T-helper 1 cell treated with Interleukin-12 subunit alpha and Interleukin-12 subunit beta and Interleukin-4 antibody, amounts not matched to agents 30 ng/mL and 1 ng/mL, for 36 hours (primary cell): Measurements from ENCODE around the gene TBC1D16. TPM values are rescaled to one million over a fixed set of nuclear protein-coding genes. Genes with fewer than 3 reads are reported as not detected.

Experiments used
- intact Hi-C: fragments of 100-400 bp; cut with micrococcal nuclease; formaldehyde crosslinking; loops from one replicate; pipeline ENCODE4 v1.15.1; 2024
- total RNA-seq: library from RNA; stranded (reverse); gene quantifications from 2 replicates; pipeline ENCODE4 v1.2.3, GENCODE V29; 2022

The TBC1D16 gene
- total RNA-seq, 1 donor from 2014 or later = 0.88 TPM

DNA sequence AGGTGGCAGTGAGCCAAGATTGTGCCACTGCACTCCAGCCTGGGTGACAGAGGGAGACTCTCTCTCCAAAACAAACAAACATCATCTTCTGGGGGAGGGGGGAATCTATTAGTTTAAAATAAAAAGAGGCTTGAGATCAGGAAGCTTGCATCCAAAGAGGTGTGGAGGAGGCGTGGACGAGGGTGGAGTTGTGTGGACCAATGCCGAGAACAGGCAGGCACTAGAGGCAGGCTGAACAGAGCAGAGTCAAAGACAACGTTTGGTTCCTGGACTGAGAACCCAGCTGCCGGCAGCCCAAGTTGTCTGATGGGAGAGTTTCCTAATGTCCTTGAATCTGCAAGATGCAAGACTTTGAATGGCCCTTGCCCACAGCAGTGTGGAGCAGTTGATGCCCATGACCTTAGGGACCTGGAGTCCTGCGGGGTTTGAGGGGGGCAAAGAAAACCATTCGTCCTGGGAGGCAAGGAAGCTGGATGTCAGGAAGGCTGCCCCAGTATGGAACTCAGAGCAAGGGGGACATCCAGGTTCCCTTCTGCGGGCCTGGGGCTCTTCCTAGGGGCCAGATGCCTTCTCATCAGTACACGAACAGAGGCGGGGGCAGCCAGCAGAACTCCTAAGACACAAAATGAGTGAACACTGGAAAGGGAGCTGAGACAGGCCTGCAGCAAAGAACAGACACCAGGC lies 9.2 kb downstream of the TBC1D16 start:
- intact Hi-C loops = no loop called here

DNA sequence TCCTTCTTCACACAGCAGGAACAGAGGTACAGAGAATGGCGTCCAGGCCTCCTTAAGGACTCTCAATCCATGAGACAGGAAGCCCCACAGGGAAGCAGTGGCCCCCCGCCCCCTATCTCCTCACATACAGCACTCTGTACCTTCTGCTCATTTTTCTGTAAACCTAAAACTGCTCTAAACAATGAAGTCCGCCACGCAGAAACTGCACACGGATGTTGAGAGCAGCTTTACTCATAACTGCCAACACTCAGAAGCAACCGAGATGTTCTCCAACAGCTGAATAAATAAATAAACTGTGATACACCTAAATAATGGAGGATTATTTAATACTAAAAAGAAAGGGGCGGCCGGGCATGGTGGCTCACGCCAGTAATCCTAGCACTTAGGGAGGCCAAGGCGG lies 9.9 kb downstream of the TBC1D16 start:
- intact Hi-C loops = no loop called here

GRCh38 chr17:80025140-80025539 lies 10.5 kb downstream of the TBC1D16 start:
- intact Hi-C loops = no loop called here

GRCh38 chr17:80024206-80024972 lies 11.3 kb downstream of the TBC1D16 start:
- intact Hi-C loops = no loop called here

DNA sequence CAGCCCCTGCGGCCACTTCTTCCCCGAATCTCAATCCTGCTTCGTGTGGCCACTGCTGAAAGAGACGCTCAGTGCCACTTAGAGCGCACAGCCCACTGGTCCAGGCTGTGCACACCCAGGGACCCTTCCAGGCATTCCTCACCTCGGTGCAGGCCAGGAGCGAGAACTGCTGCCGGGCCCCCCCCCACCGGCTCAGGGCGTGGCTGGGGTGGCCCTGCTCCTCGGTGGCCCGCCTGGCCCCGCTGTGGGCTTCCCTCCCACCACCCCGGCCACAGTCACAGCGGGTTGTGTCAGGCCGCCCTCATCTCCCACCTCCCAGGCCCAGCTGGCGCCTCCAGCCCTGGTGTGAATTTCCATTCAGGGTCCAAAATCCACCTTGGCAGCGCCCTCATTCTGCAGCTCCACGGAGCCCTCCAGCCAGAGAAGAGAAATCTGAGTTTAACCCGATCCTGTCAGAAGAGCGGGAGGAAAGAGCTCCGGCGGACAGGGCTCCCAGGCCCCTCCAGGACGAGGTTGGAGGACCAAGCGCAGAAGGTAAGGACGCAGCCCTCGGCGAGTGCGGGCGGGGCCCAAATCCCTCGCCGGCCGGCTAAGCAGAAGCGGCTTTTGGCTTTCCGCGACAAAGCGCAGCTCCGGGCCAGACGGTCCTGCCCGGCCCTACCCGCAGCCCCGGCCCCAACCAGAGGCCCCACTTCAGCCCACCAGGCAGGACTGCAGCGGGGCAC lies 12.0 kb downstream of the TBC1D16 start:
- intact Hi-C loops = no loop called here

DNA sequence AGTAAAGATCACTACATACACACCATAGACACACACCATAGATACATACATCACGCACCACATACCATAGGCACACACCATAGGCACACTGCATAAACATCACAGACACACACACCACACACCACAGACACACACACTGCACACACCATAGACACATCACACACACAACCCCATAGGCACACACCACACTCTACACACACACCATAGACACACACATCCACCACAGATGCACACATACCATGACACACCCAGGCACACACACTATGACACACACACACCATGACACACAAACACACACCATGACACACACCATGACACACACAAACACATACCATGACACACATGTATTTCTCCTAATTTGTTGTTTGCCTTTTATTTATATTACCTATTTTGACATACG lies 14.1 kb downstream of the TBC1D16 start:
- intact Hi-C loops = no loop called here

DNA sequence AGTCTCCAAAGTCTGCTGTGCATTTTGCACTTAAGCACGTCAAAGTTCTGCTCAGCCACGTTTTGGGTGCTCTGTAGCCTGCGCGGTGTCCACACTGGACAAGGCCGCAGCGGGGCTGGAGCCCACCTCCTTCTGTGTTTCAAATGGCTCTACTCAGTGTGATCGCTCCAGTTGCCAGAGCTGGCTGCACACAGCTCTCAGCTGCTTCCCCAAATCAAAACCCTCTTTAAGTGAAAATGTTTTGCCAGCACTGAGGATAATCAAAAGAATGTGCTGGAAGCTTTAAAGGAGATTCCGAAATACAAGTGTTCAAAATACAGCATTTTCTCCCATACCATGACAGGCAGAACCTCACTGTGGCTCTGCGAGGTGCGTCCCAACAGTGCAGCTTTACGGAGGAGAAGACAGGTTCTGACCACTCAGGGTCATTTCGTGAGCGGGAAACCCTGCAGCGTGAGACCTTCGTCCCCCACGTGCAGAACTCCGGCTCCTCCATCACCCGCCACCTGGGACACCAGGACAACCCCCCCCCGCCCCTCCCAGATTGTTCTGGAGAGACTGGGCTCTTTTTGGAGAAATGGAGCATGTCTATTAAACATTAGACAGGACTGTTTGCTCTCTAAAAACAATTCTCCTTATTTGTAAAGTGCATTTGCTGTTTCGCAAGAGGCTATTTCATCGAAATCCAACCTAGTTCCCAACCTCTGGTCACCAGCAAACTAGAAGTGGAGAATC lies 16.6 kb downstream of the TBC1D16 start:
- intact Hi-C loops = no loop called here

GRCh38 chr17:80017226-80018010 lies 18.3 kb downstream of the TBC1D16 start:
- intact Hi-C loops = no loop called here

DNA sequence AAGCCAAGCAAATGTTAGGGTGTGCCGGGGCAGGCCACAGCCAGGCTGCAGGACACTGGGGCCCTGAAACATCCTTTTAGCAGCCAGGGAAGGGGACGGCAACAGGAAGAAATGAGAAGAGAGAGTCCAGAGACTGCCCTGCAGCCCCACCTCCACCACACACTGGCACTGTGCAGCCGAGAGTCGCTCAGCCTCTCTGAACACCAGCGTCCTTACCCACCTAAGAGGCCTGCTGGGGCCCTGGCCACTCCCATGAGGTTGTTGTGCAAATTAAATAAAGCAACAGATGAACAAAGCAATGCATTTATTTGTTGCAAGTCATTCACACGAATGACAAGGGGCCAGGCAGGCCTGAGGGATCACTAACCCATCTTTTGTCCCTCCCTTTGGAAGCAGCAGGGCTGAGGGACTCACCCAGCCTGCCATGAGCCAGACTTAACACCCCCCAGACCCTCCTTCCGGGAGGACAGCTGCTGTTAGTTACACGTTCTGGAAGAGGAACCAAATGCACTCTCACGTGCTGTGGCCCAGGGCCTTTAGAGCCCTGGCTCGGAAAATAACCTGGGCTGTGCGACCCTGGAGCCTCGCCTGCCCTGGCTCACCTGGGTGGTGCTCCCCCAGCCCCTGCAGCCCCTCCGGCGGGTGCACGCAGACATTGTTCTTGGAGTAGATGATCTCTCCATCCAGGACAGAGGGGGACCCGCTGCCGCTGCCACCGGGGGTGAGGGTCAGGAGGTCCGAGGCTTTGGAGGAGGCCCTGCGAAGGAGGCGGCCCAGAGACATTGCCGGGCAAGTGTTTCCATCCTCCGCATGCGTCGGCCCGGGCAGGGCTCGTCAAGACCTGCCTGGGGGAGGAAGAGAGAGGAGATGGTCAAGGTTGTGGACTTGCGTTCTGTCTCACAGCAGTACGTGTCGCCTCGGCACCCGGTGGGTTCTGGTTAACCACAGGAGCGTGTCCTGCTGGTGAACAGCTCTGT lies 22.6 kb downstream of the TBC1D16 start:
- intact Hi-C loops = no loop called here

- intact Hi-C loops = no loop called here
These were observed 23.6 kb downstream of the TBC1D16 start for GRCh38 chr17:80011989-80012555.

- intact Hi-C loops = no loop called here
These were observed 25.3 kb downstream of the TBC1D16 start for GRCh38 chr17:80010283-80010858.

DNA sequence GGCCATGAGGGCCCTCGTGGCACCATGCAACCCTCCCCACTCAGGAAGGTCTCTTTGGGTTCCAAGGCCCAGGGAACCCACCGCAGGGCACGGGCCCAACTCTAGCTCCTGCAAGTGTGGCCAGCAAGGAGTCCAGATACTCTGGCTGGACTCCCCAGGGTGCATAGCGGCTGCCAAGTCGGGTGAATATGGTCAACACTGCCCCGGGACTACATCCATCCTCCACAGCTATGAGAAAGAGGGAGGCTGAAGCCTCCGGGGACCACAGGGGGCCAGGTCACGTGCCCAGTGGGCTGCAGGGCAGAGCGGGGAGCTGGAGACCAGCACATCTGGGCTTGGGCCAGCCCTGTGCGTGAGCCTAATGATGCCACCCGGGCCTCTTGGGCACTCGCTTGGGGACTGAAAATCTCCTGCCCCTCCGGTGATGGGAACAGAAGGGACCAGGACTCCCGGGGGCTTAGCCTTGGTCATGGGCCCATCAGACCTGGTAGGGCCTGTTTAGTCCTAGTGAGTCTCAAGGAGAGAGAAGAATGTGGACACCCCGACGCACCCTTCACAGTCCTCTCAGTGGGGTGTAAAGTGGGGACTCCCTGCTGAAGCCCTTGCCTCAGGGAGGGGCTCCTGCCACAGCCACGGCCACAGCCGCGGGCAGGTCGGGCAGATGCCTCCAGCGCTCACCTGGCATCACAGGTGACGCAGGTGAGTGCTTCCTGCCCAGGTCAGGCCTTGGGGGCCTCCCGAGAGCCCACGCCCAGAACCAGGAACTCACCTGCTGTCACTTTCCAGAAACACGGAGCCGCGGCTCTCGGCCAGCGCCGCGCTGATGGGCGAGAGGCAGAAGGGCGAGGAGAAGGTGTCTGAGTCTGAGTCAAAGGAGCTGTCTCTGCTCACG lies 26.0 kb downstream of the TBC1D16 start:
- intact Hi-C loops = loop anchor here (5.0 kb wide), 1 partner anchor 73 kb away; no protein-coding TSS in a partner anchor

GRCh38 chr17:80008848-80009247 lies 26.8 kb downstream of the TBC1D16 start:
- intact Hi-C loops = loop anchor here (5.0 kb wide), 1 partner anchor 73 kb away; no protein-coding TSS in a partner anchor

- intact Hi-C loops = loop anchor here (5.0 kb wide), 1 partner anchor 74 kb away; no protein-coding TSS in a partner anchor
These were observed 27.3 kb downstream of the TBC1D16 start for GRCh38 chr17:80008383-80008840.

DNA sequence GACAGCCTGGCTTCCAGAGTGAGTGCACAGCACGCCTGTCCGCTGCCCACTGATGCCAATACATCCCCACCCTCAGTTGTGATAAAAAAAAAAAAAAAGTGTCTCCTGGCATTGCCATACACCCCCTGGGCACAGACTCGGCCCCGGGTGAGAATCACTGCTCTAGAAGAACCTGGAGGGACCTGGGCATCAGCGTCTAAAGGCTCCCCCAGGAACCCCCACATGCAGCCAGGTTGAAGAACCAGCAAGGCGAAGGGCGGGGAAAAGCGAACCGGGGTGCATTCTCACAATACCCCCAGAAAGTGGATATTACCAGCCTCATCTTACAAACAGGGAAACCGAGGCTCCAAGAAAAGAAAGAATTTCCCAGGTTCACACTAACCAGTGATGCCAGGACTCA lies 27.7 kb downstream of the TBC1D16 start:
- intact Hi-C loops = loop anchor here (5.0 kb wide), 1 partner anchor 74 kb away; no protein-coding TSS in a partner anchor

GRCh38 chr17:80006811-80007752 lies 28.6 kb downstream of the TBC1D16 start:
- intact Hi-C loops = loop anchor here (5.0 kb wide), 1 partner anchor 75 kb away; no protein-coding TSS in a partner anchor
